ENCODE data around the gene CCKAR. TPM values are rescaled to one million over a fixed set of nuclear protein-coding genes. Genes with fewer than 3 reads are reported as not detected.
"Not testable (repeated sequence)": the region's sequence is repeated elsewhere in the genome, so short reads cannot be mapped to it uniquely, and the experiment has no call there.

Gene CCKAR
- total and polyA plus RNA-seq, 8 donors, result 0.12 to 0.16 (median 0.15) TPM; not detected in 3

DNA sequence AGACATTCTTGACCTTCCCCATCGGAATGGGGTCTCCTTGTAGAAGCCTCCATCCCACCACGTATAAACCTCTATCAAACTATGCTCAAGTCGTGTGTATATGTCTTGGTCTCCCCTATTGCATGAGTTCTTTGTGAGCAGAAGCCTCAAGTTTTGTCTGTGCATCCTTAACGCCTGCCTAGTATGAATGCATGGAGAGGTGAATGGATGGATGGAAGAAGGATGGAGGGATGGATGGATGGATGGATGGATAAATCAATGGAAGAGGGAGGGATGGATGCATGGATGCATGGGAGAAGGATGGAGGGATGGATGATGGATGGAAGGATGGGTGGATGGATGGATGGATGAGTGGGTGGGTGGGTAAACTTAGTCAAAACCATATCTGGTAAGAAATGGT lies 17.0 kb upstream of the CCKAR start:
- TF ChIP-seq CTCF (IDR thresholded peaks at IDR 0.05), result no peak
- Histone ChIP-seq H3K27ac (no peak overlapping the region), H3K36me3 (no peaks in the 10 kb centered on the region), H3K9me3 (no peaks in the 10 kb centered on the region), H3K4me1 (no peaks in the 10 kb centered on the region), H3K4me3 (no peak overlapping the region), H3K27me3 (no peaks in the 10 kb centered on the region)
- ATAC-seq (no peak), DNase-seq (no peak), FAIRE-seq (no peak)
- 79 to 86% methylated on average over 4 of the region's 4 CpGs for WGBS, 2 donors
- intact Hi-C loops (cut with DNase I), result no loop called here

DNA sequence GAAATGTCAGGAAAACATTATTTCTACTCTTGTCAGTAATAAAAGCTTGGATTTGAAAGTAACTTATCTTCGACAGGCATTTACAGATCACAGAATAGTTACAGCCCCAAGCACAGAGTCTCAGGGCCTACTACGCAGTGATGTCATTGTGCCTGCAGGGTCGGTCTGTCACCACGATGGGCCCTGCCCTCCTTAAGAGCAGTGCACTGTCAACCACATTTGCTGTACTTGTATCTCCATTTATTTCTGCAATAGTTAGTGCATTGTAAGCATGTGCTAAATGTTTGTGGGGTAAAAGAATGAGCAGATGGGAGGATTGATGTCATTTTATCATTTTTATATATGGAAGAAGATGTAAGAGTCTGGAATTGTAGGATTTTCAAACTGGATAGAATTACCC lies 13.6 kb upstream of the CCKAR start:
- peak in 1 of 4 donors; percentile 52 for ATAC-seq
- FAIRE-seq, result no peak
- Histone ChIP-seq H3K27me3 (no peaks in the 10 kb centered on the region), H3K4me3 (no peak overlapping the region), H3K36me3 (no peaks in the 10 kb centered on the region), H3K4me1 (no peaks in the 10 kb centered on the region), H3K9me3 (no peaks in the 10 kb centered on the region), H3K27ac (no peak overlapping the region)
- 85 to 87% methylated on average over 4 of the region's 4 CpGs for WGBS, 2 donors
- no peak for DNase-seq
- TF ChIP-seq CTCF (IDR thresholded peaks at IDR 0.05), result no peak
- intact Hi-C loops (cut with DNase I), result no loop called here

DNA sequence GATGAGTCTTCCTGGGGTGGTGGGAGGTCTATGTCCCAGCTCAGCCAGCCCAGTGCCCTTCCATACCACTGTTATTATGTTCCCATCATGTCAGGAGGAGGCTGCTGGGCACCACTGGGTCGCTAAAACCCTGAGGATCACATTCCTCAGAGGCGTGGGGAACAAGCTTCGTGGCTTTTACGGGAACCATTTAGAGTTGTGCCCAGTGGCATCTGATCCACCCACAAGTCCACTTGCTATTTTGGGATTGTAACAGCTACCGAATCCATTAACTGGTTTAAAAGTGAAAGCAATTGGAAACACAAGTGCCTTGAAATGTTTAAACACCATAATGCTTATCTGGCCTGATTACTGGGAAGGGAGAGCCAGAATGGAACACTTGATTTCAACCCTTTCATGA lies 13.1 kb upstream of the CCKAR start:
- Histone ChIP-seq H3K4me3 (no peak overlapping the region), H3K36me3 (no peaks in the 10 kb centered on the region), H3K4me1 (no peaks in the 10 kb centered on the region), H3K9me3 (no peaks in the 10 kb centered on the region), H3K27me3 (no peaks in the 10 kb centered on the region), H3K27ac (no peak overlapping the region)
- ATAC-seq (peak in 2 of 4 donors; percentile 15 to 66), FAIRE-seq (no peak), DNase-seq (no peak)
- intact Hi-C loops (cut with DNase I), result no loop called here
- 42 to 56% methylated on average over 5 of the region's 5 CpGs for WGBS, 2 donors
- TF ChIP-seq CTCF (IDR thresholded peaks at IDR 0.05), result no peak

DNA sequence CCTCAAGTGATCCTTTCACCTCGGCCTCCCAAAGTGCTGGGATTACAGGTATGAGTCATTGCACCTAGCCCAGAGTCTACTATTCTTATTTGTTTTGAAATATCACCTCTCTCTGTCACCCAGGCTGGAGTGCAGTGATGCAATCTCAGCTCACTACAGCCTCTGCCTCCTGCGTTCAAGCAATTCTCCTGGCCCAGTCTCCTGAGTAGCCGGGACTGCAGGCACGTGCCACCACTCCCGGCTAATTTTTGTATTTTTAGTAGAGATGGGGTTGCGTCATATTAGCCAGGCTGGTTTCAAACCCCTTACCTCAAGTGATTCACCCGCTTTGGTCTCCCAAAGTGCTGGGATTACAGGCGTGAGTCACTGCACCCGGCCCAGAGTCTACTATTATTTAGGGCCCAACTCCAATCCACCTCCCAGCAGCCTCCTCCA lies 10.3 kb upstream of the CCKAR start:
- FAIRE-seq; intact Hi-C loops (cut with DNase I); ATAC-seq: not testable (repeated sequence)

GRCh38 chr4:26496207-26496783 lies 6.0 kb upstream of the CCKAR start:
- H3K27ac ChIP-seq, result no peak overlapping the region
- DNase-seq (no peak), ATAC-seq (peak in 1 of 4 donors; percentile 33), FAIRE-seq (no peak)
- WGBS, 2 donors, result 70 to 71% methylated on average over 8 of the region's 8 CpGs
- no peaks in the 10 kb centered on the region for H3K9me3 ChIP-seq
- intact Hi-C loops (cut with DNase I), result no loop called here
- no peaks in the 10 kb centered on the region for H3K4me1 ChIP-seq
- H3K36me3 ChIP-seq, result no peaks in the 10 kb centered on the region
- H3K4me3 ChIP-seq, result no peak overlapping the region
- no peaks in the 10 kb centered on the region for H3K27me3 ChIP-seq
- TF ChIP-seq CTCF (IDR thresholded peaks at IDR 0.05), result no peak

More for the DNA sequence above, 10.3 kb upstream of the CCKAR start:
- not testable (repeated sequence) for H3K27ac ChIP-seq, H3K36me3 ChIP-seq, H3K27me3 ChIP-seq, H3K4me3 ChIP-seq, H3K4me1 ChIP-seq, DNase-seq, H3K9me3 ChIP-seq
- 88 to 93% methylated on average over 9 of the region's 9 CpGs for WGBS, 2 donors

Data from pancreas (tissue), 10 donors.